AG20443 (cell line): ENCODE data around the gene DUOXA1.

ENCODE experiments used
- DNase-seq: peaks from one replicate; pipeline ENCODE4 v3.0.0; 2012; ENCODE audit warnings: low spot score, mixed read lengths

Gene DUOXA1

DNA sequence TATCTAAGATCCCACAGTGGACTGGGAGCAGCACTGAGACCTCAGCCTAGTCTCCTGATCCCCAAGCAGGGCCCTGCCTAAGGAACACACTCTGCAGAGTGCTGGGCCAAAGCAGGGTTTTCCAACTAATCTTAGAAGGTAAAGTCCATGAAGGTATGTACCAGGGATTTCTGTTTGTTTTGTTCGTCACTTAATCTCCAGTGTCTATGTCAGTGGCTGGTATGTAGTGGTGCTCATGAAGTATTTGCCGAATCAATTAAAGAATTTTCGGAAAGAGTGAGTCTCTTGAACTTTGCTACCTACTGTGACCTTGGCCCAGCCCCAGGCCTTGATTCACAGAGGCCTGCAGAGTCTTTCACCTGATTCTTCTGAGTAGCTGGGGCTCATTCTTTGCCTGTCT, 1.8 kb upstream of the DUOXA1 start:
- DNase-seq: no peak

DNA sequence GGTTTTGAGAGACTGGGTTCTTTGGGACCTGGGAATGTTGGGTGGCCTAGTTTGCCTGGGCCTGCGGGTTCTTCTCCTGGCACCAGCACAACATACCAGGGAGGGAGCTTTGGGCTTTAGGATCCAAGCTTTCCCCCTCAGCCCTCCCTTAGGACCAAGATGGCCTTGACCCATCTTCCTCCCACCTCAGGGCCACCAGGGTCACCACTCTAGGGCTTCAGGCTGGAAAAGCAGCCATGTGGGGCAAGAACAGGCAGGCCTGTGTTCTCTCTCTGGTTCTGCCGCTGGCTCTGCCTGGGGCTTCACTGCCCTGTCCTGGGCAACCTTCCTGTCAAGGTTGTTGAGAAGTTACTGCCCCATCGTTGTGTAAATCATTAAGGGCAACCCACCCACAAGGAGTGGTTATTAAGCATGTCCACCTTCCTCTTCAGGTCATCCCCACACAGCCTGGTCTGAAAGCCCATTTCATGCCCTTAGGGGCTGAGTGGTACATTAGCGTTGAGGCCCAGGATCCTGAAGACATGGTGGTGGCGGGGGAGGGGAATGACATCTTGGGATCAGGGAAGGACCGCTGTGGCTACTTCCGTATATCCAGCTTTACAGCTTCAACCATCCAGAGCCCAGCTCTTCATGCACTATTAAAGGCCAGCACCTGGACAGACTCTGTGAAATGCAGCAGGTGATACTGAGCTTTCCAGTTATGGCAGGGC, 767 bp upstream of the DUOXA1 start:
- DNase-seq: no peak

GRCh38 chr15:45128971-45129639, 574 bp downstream of the DUOXA1 start:
- no peak for DNase-seq

- DNase-seq: no peak
Measured at GRCh38 chr15:45126535-45127158, 3.0 kb downstream of the DUOXA1 start.

- no peak for DNase-seq
Measured at GRCh38 chr15:45123397-45123796, 6.3 kb downstream of the DUOXA1 start.

DNA sequence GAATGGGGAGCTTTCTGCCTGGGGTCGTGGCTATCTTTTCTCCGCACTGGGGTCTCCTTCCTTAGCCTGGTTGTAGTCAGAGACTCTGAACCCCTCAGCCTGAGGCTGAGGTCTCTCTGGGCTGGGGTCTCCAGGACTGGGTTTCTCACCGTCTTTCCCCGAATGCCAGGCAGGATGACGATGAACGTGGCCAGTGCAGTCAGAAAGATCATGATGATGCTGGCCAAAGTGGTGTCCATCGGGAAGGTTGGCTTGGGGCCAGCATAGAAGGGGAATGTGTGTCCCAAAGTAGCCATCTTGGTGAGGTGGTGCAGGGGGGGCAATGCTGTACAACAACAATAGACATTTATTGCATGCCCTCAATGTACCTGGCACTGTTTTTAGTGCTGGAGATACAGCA, 7.0 kb downstream of the DUOXA1 start:
- DNase-seq: no peak

DNA sequence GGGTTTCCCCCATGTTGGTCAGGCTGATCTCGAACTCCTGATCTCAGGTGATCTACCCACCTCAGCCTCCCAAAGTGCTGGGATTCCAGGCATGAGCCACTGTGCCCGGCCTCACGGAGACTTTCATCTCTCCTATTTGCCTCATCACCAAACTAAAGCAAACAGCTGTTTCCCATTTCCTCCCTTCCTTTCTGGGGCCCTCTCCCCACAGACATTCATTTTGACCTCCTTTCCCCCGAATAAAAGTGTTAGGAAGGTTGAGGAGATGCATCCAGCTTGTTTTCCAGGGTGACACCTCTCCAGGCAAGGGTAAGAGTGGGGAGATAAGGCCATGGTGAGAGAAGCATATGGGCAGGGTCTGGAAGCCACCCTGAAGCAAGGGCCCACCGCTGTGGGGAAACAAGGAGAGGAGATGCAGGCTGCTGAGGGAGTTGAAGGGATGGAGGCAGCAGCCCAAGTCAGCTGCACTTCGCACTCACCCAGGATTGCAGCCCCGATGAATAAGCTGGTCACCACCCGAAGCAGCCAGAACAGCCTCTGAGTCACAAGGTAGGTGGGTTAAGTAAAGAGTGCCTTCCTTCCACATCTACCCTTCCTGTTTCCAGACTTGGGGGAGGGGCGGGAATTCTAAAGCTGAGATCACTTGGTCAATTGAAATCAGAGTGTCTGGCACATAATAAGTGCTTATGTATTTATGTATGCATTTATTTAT, 7.8 kb downstream of the DUOXA1 start:
- peak; percentile 90 for DNase-seq

DNA sequence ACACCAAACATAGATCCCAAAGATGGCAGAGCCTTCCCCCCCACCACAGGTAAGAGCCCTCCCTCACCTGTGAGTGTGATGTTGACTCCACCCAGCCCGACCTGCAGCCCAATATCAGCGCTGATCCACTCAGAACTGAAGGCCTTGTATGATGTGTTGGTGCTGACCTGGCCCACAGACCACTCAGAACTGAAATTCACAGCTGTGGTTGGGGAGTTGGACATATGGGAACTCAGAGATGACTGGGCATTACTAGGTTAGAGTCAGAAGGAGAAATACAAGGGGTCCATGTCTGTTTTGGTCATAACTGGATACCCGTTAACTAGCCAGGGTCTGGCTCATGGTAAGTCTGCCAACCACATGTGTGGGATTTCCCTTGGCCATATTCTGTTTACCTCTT, 8.7 kb downstream of the DUOXA1 start:
- DNase-seq: no peak

DNA sequence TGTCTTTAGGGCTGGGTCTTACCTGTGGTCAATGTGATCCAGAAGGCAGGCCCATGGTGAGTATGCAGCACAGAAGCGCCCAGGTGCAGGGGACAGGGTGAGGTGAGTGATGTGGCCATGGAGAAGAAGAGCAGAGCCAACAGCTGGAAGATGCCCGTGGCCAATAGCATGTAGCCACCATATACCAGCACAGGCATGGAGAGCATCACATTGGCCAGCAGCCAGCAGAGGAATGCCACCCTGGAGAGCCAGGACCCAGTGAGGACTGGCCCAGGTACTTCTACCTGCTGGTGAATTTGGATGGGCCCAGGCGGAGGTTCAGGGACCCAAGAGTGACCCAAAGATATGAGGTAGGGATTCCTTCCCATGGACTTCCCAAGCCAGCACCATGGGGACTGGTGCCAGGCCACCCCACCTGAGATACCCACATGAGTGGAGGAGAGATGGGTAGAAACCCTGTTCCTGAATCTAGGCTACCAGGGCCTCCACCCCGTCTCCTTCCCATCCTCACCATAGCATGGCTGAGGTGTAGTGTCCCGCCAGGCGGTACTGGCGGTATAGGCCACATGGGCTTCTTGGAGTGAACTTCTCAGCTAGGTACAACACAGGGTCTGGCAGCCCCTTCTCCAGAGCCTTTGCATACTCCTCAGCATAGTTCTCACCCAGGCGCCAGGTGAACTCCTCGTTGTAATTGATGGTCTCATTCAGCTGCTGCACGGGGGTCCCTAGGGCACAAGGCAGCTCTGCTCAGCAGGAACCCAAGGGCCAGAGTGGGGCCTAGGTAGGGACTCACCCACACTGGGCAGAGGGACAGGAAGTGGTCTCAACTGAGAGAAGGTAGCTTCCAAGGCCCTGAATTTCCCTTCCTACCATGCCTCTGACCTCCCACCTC, 9.4 kb downstream of the DUOXA1 start:
- DNase-seq: no peak

- no peak for DNase-seq
Measured at GRCh38 chr15:45118996-45119395, 10.7 kb downstream of the DUOXA1 start.

DNA sequence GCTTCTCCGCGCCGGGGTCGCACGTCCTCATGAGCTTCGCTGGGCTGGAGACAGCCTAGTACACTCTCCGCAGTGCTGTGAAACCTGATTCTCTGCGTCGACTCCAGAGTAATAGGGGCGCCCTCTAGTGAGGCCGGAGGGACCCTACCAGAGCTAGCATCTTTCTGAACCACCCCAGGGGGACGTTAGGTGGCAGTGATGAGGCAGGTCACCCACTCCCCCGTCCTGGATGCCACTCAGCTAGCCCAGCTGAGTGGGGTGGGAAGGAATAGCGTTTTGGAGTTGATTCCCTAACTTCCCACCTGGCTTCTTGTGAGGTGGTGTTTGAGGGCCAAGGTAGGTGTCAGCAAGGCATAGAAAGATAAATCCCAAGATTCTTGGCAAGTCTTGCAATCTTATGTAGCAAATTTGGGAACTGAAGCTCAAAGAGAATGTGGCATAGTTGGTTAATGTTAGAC, 11.5 kb downstream of the DUOXA1 start:
- DNase-seq: peak; percentile 95

GRCh38 chr15:45117308-45118130, 12.2 kb downstream of the DUOXA1 start:
- no peak for DNase-seq

GRCh38 chr15:45116482-45117307, 13.0 kb downstream of the DUOXA1 start:
- no peak for DNase-seq

GRCh38 chr15:45116006-45116481, 13.6 kb downstream of the DUOXA1 start:
- no peak for DNase-seq

- DNase-seq: no peak
Measured at GRCh38 chr15:45115312-45115820, 14.3 kb downstream of the DUOXA1 start.

DNA sequence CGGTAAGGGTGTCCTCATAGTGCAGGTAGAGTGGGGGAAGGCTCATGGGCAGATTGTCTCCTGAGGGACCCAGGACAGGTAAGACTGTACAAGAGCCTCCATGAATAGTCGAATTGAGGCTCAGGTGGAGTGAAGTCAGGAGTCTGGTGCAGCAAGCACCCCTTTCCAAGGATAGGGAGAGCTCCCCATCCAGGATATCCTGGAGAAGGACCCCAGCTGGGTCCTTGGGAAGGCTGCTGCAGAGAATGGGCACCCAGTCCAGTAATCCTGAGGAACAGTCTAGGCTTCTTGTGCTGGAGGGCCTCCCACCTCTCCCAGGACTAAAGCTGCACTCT, 15.0 kb downstream of the DUOXA1 start:
- DNase-seq: no peak

DNA sequence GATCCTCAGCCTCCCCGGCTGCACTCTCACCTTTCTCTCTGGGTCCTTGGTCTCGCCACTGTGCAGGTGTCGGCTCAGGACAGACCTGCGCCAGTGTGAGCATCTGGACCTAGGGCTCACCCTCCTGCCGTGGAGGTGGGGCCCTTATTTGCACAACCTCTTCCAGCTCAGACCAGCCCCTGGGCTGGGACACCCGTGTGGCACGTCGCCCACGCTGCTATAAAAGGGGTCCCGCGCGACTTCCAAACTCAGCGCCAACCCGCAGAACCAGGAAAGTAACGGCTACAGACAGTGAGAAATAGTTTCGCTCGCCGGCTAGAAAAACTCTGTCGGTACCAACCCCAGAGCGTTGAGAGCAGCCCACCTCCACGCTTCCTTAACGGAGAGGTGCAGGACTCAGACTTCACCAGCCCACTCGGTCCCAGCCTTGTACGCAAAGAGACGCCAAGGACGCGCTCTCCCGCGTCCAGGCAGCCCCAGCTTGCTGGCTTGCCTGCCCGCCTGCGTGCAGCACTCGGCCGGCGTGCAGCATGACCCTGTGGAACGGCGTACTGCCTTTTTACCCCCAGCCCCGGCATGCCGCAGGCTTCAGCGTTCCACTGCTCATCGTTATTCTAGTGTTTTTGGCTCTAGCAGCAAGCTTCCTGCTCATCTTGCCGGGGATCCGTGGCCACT, 15.5 kb downstream of the DUOXA1 start, which contains the start of the genes DUOX2 and DUOXA2:
DUOX2 (minus strand) TSS at position 97 of the 675 bp plus-strand sequence. CDS start 761 bp downstream, outside the sequence.
DUOXA2 (plus strand) TSS at position 251 of the 675 bp plus-strand sequence; CDS start at position 531, 280 bp downstream.
- DNase-seq: no peak

- no peak for DNase-seq
Measured at GRCh38 chr15:45113380-45113990, 16.2 kb downstream of the DUOXA1 start.
